AG08396 (cell line): ENCODE data around the gene SBF2.
A peak's percentile ranks its signal among the peaks of the same experiment; 100 is the strongest.

ENCODE experiments used
- DNase-seq: peaks from one replicate; pipeline ENCODE4 v3.0.0; 2012; ENCODE audit warnings: low spot score, mixed read lengths

The SBF2 gene

DNA sequence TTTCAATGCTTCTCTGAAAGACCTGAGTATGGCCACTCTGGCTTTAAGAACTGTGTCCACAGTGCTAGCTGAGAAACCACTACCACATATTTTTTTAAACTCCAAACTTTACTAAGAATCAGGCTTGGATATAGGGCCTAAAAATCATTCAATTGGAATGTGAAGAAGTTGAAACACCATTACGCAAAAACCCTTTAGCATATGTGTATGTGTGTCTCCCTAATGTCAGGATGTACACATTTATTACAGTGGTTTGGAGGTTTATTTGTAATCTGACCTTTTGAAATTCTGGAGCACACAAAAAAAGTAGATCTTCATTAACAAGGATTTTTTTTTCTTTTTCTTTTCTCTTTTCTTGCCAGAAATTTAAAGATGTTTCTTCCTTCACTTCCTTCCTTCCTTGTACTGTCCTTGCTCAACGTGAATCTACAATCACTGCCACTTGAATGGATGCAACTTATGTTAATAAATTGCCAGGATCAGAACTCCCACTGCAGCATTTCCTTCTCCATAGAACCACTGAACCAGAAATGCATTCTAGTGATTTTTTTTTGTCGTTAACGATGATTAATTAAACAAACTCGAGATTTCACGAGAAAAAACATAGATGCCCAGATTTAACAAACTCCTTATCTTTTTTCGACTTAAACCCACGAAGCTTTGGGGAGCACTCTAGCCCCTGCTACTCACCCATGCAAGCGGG lies 7.8 kb upstream of the SBF2 start:
- no peak for DNase-seq

- DNase-seq, result peak; percentile 78
Observed at GRCh38 chr11:10298342-10298741, 4.3 kb upstream of the SBF2 start.

GRCh38 chr11:10295064-10295901 lies 1.3 kb upstream of the SBF2 start:
- DNase-seq, result no peak

DNA sequence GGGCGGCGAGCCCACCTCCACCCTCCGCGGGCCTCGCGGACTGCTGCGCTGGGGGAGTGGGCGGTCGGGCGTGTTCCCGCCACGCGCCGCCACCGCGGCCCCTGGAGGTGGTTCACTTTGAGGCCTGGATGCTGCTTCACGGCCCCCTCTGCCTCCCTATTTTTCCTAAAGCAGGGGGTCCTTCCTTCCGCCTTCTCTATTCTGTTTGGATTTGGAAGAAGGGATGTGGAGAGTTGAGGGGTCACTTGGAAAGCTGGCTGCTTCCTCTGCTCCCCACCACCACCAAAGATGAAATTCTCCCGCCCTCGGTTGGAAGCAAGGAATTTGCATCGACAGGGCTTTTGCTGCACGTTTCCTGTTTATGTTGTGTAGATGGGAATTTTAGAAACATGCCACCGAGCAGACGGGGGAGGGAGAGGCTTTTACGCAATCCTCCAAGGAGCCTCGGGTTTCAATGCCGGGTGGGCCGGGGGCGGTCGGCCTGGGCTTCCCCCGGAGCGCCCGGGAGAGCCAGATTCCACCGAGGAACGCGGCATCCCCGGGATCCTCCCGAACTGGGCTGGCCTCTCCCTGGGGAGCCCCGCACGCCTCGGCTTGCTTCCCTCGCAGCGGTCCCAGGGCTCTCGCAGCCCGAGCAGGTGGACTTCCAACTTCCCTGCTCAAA lies 403 bp upstream of the SBF2 start:
- peak; percentile 68 for DNase-seq

- DNase-seq, result no peak
Observed at GRCh38 chr11:10291801-10292638, 2.0 kb downstream of the SBF2 start.

DNA sequence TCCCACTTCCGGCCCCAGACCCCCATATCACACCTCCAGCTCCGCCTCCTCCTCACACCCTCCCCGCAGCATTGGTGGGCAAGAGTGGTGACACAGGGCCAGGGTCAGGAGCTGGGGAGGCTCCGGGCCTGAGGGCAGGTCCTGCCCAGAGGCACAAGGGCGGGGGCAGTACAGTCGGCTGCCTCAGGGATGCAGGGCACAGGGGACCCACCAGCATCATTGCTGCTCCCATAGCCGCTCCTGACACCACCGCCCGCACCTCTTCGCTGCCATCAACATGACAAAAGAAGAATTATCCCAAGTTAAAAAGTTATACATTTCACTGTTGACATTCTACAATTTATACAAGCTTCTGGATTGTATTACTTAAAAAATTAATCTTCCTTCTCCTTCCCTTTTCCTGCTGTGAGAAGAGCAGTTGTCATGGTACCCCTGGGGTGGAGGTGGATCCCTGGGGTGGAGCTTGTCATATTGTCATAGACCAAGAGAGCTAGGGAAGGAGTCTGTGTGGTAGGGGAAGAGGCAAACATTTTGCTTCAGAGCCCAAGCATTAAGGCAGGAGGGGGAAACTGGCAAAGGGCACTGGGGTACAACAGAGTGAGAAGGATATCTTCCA lies 4.1 kb downstream of the SBF2 start:
- DNase-seq, result no peak

- DNase-seq, result no peak
Observed at GRCh38 chr11:10288881-10289764, 4.9 kb downstream of the SBF2 start.

- no peak for DNase-seq
Observed at GRCh38 chr11:10287766-10288715, 6.0 kb downstream of the SBF2 start.

DNA sequence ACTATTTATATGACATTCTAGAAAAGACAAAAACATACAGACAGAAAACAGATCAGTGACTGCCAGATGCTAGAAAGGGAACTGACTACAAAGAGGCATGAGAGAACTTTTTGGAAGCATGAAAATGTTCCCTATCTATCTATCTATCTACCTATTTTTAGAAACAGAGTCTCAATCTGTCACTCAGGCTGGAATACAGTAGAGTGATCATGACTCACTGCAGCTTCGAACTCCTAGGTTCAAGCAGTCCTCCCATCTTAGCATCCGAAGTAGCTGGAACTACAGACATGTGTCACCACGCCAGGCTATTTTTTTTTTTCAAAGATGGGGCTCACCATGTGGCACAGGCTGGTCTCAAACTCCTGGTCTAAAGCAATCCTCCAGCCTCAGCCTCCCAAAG lies 6.9 kb downstream of the SBF2 start:
- no peak for DNase-seq

DNA sequence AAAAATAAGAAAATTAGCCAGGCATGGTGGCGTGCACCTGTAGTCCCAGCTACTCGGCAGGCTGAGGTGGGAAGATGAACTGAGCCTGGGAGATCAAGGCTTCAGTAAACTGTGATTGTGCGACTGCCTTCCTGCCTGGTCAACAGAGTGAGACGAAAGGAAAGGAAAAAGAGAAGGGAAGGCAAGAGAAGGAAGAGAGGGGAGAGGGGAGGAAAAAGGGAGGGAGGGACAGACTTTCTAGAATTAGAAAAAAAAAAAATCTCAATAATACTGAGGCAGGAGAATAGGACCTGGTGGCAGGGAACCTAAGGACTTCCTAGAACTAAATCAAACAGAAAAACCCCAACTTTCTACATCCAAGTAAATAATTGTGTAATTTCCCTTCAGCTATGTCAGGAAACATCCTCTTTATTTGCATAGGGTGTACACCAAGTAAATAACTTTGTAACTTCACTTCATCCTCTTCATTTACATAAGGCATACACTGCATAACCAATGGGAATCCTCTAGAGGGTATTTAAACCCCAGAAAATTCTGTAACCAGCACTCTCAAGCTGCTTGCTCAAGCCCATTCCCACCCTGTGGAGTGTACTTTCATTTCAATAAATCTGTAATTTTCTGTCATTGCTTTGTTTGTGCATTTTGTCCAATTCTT lies 8.7 kb downstream of the SBF2 start:
- DNase-seq, result no peak

- DNase-seq, result no peak
Observed at GRCh38 chr11:10283991-10284390, 10.0 kb downstream of the SBF2 start.

GRCh38 chr11:10282117-10282516 lies 11.9 kb downstream of the SBF2 start:
- DNase-seq, result no peak

DNA sequence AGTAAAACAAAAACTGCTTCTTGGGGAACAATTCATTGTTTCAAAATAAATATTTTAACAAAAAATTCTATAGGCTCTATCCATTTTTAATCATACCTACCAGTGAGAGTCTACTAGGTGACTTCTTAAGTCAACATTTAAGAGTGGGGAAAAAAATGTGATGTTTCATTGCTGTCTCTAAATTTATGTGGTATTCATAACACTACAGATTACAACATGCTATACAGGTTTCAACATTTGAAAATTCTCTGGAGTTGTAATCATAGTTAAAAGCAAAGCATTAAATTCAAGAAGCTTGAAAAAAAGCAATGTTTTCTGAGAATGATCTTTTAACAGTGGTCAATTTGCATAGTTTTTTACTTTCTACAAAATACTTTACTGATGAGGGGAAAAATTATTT lies 18.3 kb downstream of the SBF2 start:
- no peak for DNase-seq

DNA sequence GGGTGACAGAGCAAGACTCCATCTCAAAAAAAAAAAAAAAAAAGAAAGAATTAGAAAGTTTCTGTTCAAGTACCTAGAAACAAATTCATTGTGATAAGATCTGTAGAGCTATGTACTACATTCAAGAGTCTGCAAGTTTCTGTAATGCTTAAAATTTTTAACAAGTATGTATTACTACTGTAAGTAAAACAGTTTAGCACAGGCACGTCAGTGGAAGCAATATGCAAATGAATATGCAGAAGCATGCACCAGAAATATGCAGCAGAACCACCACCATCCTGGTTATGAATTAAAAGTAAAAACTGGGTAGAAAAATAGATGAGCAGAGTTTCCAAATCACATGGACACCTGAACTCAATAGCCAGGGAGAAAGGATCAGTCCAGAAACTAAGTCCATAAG lies 19.3 kb downstream of the SBF2 start:
- DNase-seq, result no peak

DNA sequence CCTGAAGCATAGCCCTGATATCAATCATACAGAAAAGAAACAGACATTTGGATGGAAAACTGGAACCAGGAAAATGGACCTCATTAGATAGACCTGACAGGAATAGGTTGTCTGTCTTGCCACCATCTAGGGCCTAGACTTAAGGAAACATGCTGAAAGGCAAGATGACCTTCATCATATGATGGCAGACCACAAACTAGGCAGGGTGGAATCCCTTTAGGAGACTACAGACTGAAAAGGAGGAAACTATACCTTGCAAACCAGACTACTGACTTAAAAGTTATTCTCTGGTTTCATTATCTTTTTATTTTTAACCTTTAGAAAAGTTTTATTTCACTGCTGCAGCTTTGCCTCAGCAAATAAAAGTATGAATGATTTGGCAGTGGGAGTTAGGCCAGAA lies 20.3 kb downstream of the SBF2 start:
- no peak for DNase-seq

DNA sequence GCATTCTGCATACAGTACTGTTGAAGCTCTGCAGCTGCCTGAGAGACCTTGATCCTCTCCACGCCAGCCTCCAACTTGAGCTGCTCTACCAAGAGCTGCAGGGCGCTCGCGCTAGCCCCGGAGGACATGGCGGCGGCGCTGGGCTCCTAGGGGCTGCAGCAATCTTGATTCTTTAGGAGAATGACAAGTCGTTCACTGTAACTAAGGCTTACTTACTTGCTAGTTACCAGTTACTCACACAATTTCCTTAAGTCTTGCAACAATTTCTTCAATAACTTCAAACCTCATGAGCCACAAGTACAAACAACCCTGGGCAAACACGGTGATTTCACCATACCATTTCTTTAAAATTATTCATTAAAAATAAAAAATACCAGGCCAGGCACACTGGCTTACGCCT lies 21.9 kb downstream of the SBF2 start:
- no peak for DNase-seq

- DNase-seq, result no peak
Observed at GRCh38 chr11:10268746-10269488, 25.1 kb downstream of the SBF2 start.

DNA sequence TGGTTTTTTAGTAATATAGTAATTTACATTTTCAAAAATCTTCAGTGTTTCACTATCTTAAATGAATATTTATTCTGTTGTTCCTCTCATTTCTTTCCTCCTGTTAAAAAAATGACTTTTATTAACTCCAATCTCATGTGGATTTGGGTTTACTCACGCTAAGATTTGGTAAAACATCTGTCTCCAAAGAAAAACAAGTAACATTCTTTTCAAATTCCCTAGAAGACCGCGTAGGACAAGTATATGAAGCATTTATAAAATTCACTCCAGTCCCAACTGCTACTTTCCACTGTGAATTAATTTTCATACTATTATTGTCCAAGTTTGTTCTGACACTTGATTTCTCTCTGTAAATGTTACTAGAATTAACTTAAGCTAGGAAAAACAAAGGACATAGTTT lies 26.2 kb downstream of the SBF2 start:
- DNase-seq, result no peak
